Mesenchymal stem cell (in vitro differentiated cells and primary cell): ENCODE measurements around the gene RANBP3.

ENCODE experiments used
- DNase-seq: peaks from one replicate; pipeline ENCODE4 v3.0.0-alpha.2; 2013
- H2AFZ ChIP-seq: one replicate; pipeline ENCODE4 v1.6.1; 2013; ENCODE audit warnings: low read depth, mild to moderate bottlenecking, control low read depth, inconsistent platforms, low read length, moderate library complexity
- H2AK5ac ChIP-seq: 2 replicates; pipeline ENCODE4 v1.6.1; 2013; ENCODE audit warnings: low read length, moderate library complexity, mild to moderate bottlenecking, inconsistent platforms; ENCODE audit not compliant: severe bottlenecking
- H2BK120ac ChIP-seq: one replicate; pipeline ENCODE4 v1.6.1; 2013; ENCODE audit warnings: low read depth, mild to moderate bottlenecking, inconsistent platforms, low read length, moderate library complexity
- H2BK12ac ChIP-seq, 2 experiments: one replicate each; pipeline ENCODE4 v1.6.1; 2013; ENCODE audit warnings: inconsistent platforms in 2 of 2, low read length in 2 of 2, mild to moderate bottlenecking in 2 of 2, moderate library complexity in 2 of 2, control low read depth in 1 of 2
- H2BK15ac ChIP-seq: one replicate; pipeline ENCODE4 v1.6.1; 2013; ENCODE audit warnings: mild to moderate bottlenecking, low read depth, inconsistent platforms; ENCODE audit not compliant: poor library complexity, severe bottlenecking
- H2BK5ac ChIP-seq: 2 replicates; pipeline ENCODE4 v1.6.1; 2013; ENCODE audit warnings: low read depth, mild to moderate bottlenecking, low read length, control low read depth, inconsistent platforms; ENCODE audit not compliant: poor library complexity, severe bottlenecking
- H3K14ac ChIP-seq, 2 experiments: one replicate each; pipeline ENCODE4 v1.6.1; 2013; ENCODE audit warnings: inconsistent platforms in 2 of 2, low read length in 2 of 2, control low read depth in 1 of 2, mild to moderate bottlenecking in 1 of 2, moderate library complexity in 1 of 2
- H3K18ac ChIP-seq, 2 experiments: one replicate each; pipeline ENCODE4 v1.6.1; 2013; ENCODE audit warnings: inconsistent platforms in 2 of 2, low read length in 2 of 2, control low read depth in 1 of 2, low read depth in 1 of 2, mild to moderate bottlenecking in 1 of 2
- H3K23ac ChIP-seq, 2 experiments: one replicate each; pipeline ENCODE4 v1.6.1; 2013; ENCODE audit warnings: inconsistent platforms in 2 of 2, low read length in 2 of 2, mild to moderate bottlenecking in 2 of 2, moderate library complexity in 2 of 2, control low read depth in 1 of 2
- H3K27ac ChIP-seq: 2 replicates; pipeline ENCODE4 v1.5.1; 2013; ENCODE audit warnings: mild to moderate bottlenecking, moderate library complexity, low read length, control low read depth, inconsistent platforms; ENCODE audit not compliant: poor library complexity, severe bottlenecking
- H3K27me3 ChIP-seq, 2 experiments: 2 replicates each; pipeline versions ENCODE4 v1.6.1 to v1.7.0; 2013; ENCODE audit warnings: low read length in 2 of 2, mild to moderate bottlenecking in 2 of 2, moderate library complexity in 2 of 2, control low read depth in 1 of 2, inconsistent platforms in 1 of 2; ENCODE audit not compliant: control insufficient read depth in 1 of 2, insufficient read depth in 1 of 2
- H3K36me3 ChIP-seq, 2 experiments: 2 replicates each; pipeline versions ENCODE4 v1.6.1 to v1.7.0; 2013; ENCODE audit warnings: low read length in 2 of 2, control low read depth in 1 of 2, inconsistent platforms in 1 of 2, low read depth in 1 of 2, mild to moderate bottlenecking in 1 of 2; ENCODE audit not compliant: insufficient read depth in 2 of 2, control insufficient read depth in 1 of 2
- H3K4ac ChIP-seq, 2 experiments: one replicate each; pipeline ENCODE4 v1.6.1; 2013; ENCODE audit warnings: inconsistent platforms in 2 of 2, low read length in 2 of 2, mild to moderate bottlenecking in 2 of 2, moderate library complexity in 2 of 2, control low read depth in 1 of 2, low read depth in 1 of 2
- H3K4me1 ChIP-seq: 2 replicates; pipeline ENCODE4 v1.6.1; 2013; ENCODE audit warnings: low read depth, low read length, control low read depth; ENCODE audit not compliant: control insufficient read depth, insufficient read depth
- H3K4me2 ChIP-seq: 2 replicates; pipeline ENCODE4 v1.6.1; 2013; ENCODE audit warnings: low read length, mild to moderate bottlenecking, inconsistent platforms; ENCODE audit not compliant: poor library complexity, severe bottlenecking
- H3K4me3 ChIP-seq, 2 experiments: 2 replicates each; pipeline versions ENCODE4 v1.5.1 to v1.7.0; 2013; ENCODE audit warnings: low read length in 2 of 2, mild to moderate bottlenecking in 2 of 2, control low read depth in 1 of 2, low read depth in 1 of 2; ENCODE audit not compliant: insufficient read depth in 1 of 2
- H3K79me1 ChIP-seq: replicated peaks from 2 replicates; pipeline ENCODE4 v1.6.1; 2013; ENCODE audit warnings: mild to moderate bottlenecking, control low read depth, low read length, inconsistent platforms; ENCODE audit not compliant: poor library complexity, severe bottlenecking
- H3K9ac ChIP-seq: 2 replicates; pipeline ENCODE4 v1.7.0; 2013; ENCODE audit warnings: mild to moderate bottlenecking, low read length, moderate library complexity
- H3K9me3 ChIP-seq: 2 replicates; pipeline ENCODE4 v1.7.0; 2013; ENCODE audit warnings: mild to moderate bottlenecking, low read length; ENCODE audit not compliant: control insufficient read depth
- H4K8ac ChIP-seq: one replicate; pipeline ENCODE4 v1.6.1; 2013; ENCODE audit warnings: inconsistent platforms, mild to moderate bottlenecking, low read length, moderate library complexity
- H4K91ac ChIP-seq: one replicate; pipeline ENCODE4 v1.6.1; 2013; ENCODE audit warnings: mild to moderate bottlenecking, low read length, inconsistent platforms
- WGBS: methylation state at CpG from one replicate; pipeline ENCODE4 v1.1.7; 2013; ENCODE audit warnings: mixed read lengths; 5-methylcytosine and 5-hydroxymethylcytosine counted together

The RANBP3 gene

GRCh38 chr19:5955636-5955935, 22.4 kb downstream of the RANBP3 start:
- no peak overlapping the region for H2BK12ac ChIP-seq
- H2AK5ac ChIP-seq = no peak overlapping the region
- no peak overlapping the region for H3K23ac ChIP-seq
- H2AFZ ChIP-seq = no peak overlapping the region
- peak; percentile 30 for DNase-seq
- no peak overlapping the region for H3K4me2 ChIP-seq
- no peaks in the 10 kb centered on the region for H3K27me3 ChIP-seq
- no peak overlapping the region for H3K27ac ChIP-seq
- H3K14ac ChIP-seq = no peak overlapping the region
- no peak overlapping the region for H3K9ac ChIP-seq
- no peak overlapping the region for H3K4me3 ChIP-seq
- H3K18ac ChIP-seq = no peak overlapping the region
- H4K91ac ChIP-seq = no peak overlapping the region
- H4K8ac ChIP-seq = no peak overlapping the region
- WGBS = 94% methylated on average over 3 of the region's 3 CpGs
- H3K4ac ChIP-seq = no peak overlapping the region
- H3K36me3 ChIP-seq = peaks cover 6 to 22% of the 10 kb centered on the region in 2 experiments
- H2BK15ac ChIP-seq = no peak overlapping the region
- no peak overlapping the region for H2BK120ac ChIP-seq
- no peaks in the 10 kb centered on the region for H3K9me3 ChIP-seq
- peaks cover 50% of the 10 kb centered on the region for H3K4me1 ChIP-seq
- H2BK5ac ChIP-seq = no peak overlapping the region
- peaks cover 31% of the 10 kb centered on the region for H3K79me1 ChIP-seq

- Histone ChIP-seq H2BK120ac (peak overlapping the region; percentile 45), H3K9me3 (no peaks in the 10 kb centered on the region), H4K8ac (no peak overlapping the region), H3K14ac (no peak overlapping the region), H2AK5ac (peak overlapping the region; percentile 33), H3K23ac (no peak overlapping the region), H3K36me3 (peaks cover 17 to 32% of the 10 kb centered on the region in 2 experiments), H2BK5ac (peak overlapping the region; percentile 36), H3K4me3 (peak overlapping the region in 1 of 2 experiments; percentile 58), H3K4ac (peak overlapping the region; percentile 75 to 92), H3K27ac (peak overlapping the region; percentile 29), H3K27me3 (no peaks in the 10 kb centered on the region), H3K79me1 (peaks cover 41% of the 10 kb centered on the region), H3K4me1 (peaks cover 41% of the 10 kb centered on the region), H2BK15ac (no peak overlapping the region), H3K9ac (peak overlapping the region; percentile 55), H2BK12ac (peak overlapping the region in 1 of 2 experiments; percentile 78), H3K18ac (peak overlapping the region; percentile 44 to 61), H3K4me2 (no peak overlapping the region), H4K91ac (peak overlapping the region; percentile 56), H2AFZ (no peak overlapping the region)
- peak; percentile 28 for DNase-seq
- WGBS = 58% methylated on average over 6 of the region's 6 CpGs
These were observed 23.6 kb downstream of the RANBP3 start for GRCh38 chr19:5954293-5954692.

- peak overlapping the region; percentile 78 to 93 for H2BK12ac ChIP-seq
- peaks cover 21 to 27% of the 10 kb centered on the region in 2 experiments for H3K36me3 ChIP-seq
- H2AFZ ChIP-seq = no peak overlapping the region
- H3K9me3 ChIP-seq = no peaks in the 10 kb centered on the region
- H3K4me1 ChIP-seq = peaks cover 37% of the 10 kb centered on the region
- H3K4ac ChIP-seq = peak overlapping the region; percentile 75 to 92
- no peak overlapping the region for H3K4me2 ChIP-seq
- H2BK5ac ChIP-seq = peak overlapping the region; percentile 36
- H3K27me3 ChIP-seq = no peaks in the 10 kb centered on the region
- peaks cover 42% of the 10 kb centered on the region for H3K79me1 ChIP-seq
- H2AK5ac ChIP-seq = peak overlapping the region; percentile 37
- no peak overlapping the region for H2BK15ac ChIP-seq
- H2BK120ac ChIP-seq = peak overlapping the region; percentile 45
- peak overlapping the region in 1 of 2 experiments; percentile 71 for H3K14ac ChIP-seq
- peak overlapping the region; percentile 41 for H3K27ac ChIP-seq
- WGBS = 85% methylated on average over 17 of the region's 17 CpGs
- no peak overlapping the region for H3K23ac ChIP-seq
- peak overlapping the region; percentile 56 for H4K8ac ChIP-seq
- H3K4me3 ChIP-seq = peak overlapping the region in 1 of 2 experiments; percentile 58
- peak overlapping the region; percentile 30 to 91 for H3K18ac ChIP-seq
- H4K91ac ChIP-seq = peak overlapping the region; percentile 54
- H3K9ac ChIP-seq = peak overlapping the region; percentile 55
- DNase-seq = peak; percentile 30
These were observed 24.2 kb downstream of the RANBP3 start for GRCh38 chr19:5953680-5954213.

- Histone ChIP-seq H4K91ac (no peak overlapping the region), H3K4me2 (no peak overlapping the region), H3K79me1 (peaks cover 42% of the 10 kb centered on the region), H3K36me3 (peaks cover 20 to 21% of the 10 kb centered on the region in 2 experiments), H3K9ac (peak overlapping the region; percentile 55), H3K18ac (no peak overlapping the region), H3K27ac (no peak overlapping the region), H3K4ac (peak overlapping the region in 1 of 2 experiments; percentile 24), H2AFZ (no peak overlapping the region), H2BK120ac (no peak overlapping the region), H3K27me3 (no peaks in the 10 kb centered on the region), H4K8ac (no peak overlapping the region), H2BK12ac (no peak overlapping the region), H3K4me1 (peaks cover 33% of the 10 kb centered on the region), H2AK5ac (no peak overlapping the region), H2BK5ac (no peak overlapping the region), H3K9me3 (no peaks in the 10 kb centered on the region), H2BK15ac (no peak overlapping the region), H3K23ac (no peak overlapping the region), H3K14ac (no peak overlapping the region), H3K4me3 (peak overlapping the region in 1 of 2 experiments; percentile 30)
- peak; percentile 45 for DNase-seq
- 79% methylated on average over 4 of the region's 5 CpGs for WGBS
These were observed 24.8 kb downstream of the RANBP3 start for GRCh38 chr19:5953030-5953589.
